Mammary microvascular endothelial cell (primary cell): ENCODE measurements around the gene TCEAL5. TPM values are rescaled to one million over a fixed set of nuclear protein-coding genes. Genes with fewer than 3 reads are reported as not detected.

ENCODE experiments used
- total RNA-seq: library from RNA; depleted of rRNA; stranded (reverse); fragments of >200 nt; gene quantifications from 2 replicates; pipeline ENCODE4 v1.2.3, GENCODE V29; 2015

TCEAL5 gene
- total RNA-seq, result not detected in 2 replicates

GRCh38 chrX:103276581-103277002 lies at the start of gene TCEAL5:
Gene TCEAL5 (minus strand): TSS chrX:103276750. CDS start chrX:103274563, 2,187 bp downstream.

GRCh38 chrX:103310555-103311398 lies 34.2 kb upstream of the TCEAL5 start, which contains the start of gene BEX2:
Gene BEX2 (minus strand): TSS chrX:103310990. CDS start chrX:103309976, 1,014 bp downstream.

GRCh38 chrX:103254921-103255493 lies 21.5 kb downstream of the TCEAL5 start, which contains the start of gene TCEAL8:
Gene TCEAL8 (minus strand): TSS chrX:103255155. CDS start chrX:103253979, 1,176 bp downstream.

Other genes with a start within 250 kb of the TCEAL5 start
- 0.25 and 1.00 TPM in 2 replicates for gene BEX1, start 212.6 kb downstream of the TCEAL5 start, total RNA-seq
- not detected in 2 replicates for gene NXF3, start 183.6 kb downstream of the TCEAL5 start, total RNA-seq
- 13.7 TPM in 2 replicates for gene BEX4, start 61.6 kb downstream of the TCEAL5 start, total RNA-seq
- 62.8 and 72.3 TPM in 2 replicates for gene TCEAL8, start 21.6 kb downstream of the TCEAL5 start, total RNA-seq
- 0.73 and 1.7 TPM in 2 replicates for gene BEX2, start 34.2 kb upstream of the TCEAL5 start, total RNA-seq
- 1.2 and 5.3 TPM in 2 replicates for gene TCEAL7, start 53.5 kb upstream of the TCEAL5 start, total RNA-seq
- gene TCEAL9, start 79.8 kb upstream of the TCEAL5 start, total RNA-seq, result 93.7 and 102 TPM in 2 replicates
- 191 and 218 TPM in 2 replicates for gene BEX3, start 99.8 kb upstream of the TCEAL5 start, total RNA-seq
- gene RAB40A, start 242.7 kb upstream of the TCEAL5 start, total RNA-seq, result not detected in 2 replicates